Daoy (cell line): ENCODE data around the gene TGFB1. TPM values are rescaled to one million over a fixed set of nuclear protein-coding genes. Genes with fewer than 3 reads are reported as not detected.
"Not testable (repeated sequence)": the region's sequence is repeated elsewhere in the genome, so short reads cannot be mapped to it uniquely, and the experiment has no call there.

ENCODE experiments used
- DNase-seq: peaks from one replicate; pipeline ENCODE4 v3.0.0-alpha.2; 2015; ENCODE audit warnings: low read depth
- total RNA-seq: library from RNA; depleted of rRNA; stranded (reverse); fragments of >200 nt; shearing (Covaris generic); gene quantifications from 2 replicates; pipeline ENCODE4 v1.2.3, GENCODE V29; 2014

TGFB1 gene
- total RNA-seq, 1 experiment from 2014 or later: 9.1 TPM

DNA sequence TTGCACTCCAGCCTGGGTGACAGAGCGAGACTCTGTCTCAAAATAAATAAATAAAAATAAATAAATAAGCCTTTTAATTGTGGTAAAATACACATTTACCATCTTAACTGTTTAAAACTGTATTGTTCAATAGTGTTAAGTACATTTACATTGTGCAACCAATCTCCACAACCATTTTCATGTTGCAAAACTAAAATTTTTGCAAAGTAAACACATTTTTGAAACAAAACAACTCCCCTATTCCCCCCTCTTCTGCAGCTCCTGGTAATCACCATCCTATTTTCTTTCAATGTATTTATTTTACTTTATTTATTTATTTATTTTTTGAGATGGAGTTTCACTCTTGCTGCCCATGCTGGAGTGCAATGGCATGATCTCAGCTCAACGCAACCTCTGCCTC lies 16.0 kb upstream of the TGFB1 start:
- no peak for DNase-seq

DNA sequence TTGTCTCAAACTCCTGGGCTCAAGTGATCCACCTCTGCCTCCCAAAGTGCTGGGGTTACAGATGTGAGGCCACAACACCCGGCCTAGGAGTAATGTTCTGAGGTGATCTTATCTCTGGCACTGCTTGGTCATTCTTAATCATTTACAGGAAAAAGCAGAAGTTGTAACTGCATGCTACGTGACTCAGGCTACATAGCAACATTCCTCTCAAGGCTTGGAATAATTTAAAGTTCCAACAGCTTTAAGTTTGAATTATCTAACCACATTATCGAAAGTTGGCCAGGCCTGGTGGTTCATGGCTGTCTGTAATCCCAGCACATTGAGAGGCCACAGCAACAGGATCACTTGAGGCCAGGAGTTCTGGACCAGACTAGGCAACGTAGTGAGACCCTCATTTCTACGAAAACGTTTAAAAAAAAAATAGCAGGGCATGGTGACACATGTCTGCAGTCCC lies 14.2 kb upstream of the TGFB1 start:
- peak; percentile 80 for DNase-seq

DNA sequence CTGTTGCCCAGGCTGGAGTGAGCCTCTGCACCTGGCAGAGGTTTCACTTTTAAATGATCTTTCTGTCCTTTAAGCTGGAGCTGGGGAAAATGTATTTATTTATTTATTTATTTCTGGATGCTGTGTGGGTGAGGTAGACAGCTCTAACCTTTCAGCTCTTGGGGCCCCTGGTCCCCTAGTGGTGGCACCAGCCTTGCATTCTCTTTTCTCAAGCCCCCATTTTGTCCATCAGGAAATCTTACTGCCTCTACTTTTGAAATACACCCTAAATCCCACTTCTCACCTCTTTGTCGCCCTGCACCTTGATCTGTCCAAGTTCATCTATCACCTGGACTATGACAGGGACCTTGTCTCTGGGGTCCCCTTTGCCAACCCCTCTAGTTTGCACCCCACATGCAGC lies 12.4 kb upstream of the TGFB1 start:
- no peak for DNase-seq

DNA sequence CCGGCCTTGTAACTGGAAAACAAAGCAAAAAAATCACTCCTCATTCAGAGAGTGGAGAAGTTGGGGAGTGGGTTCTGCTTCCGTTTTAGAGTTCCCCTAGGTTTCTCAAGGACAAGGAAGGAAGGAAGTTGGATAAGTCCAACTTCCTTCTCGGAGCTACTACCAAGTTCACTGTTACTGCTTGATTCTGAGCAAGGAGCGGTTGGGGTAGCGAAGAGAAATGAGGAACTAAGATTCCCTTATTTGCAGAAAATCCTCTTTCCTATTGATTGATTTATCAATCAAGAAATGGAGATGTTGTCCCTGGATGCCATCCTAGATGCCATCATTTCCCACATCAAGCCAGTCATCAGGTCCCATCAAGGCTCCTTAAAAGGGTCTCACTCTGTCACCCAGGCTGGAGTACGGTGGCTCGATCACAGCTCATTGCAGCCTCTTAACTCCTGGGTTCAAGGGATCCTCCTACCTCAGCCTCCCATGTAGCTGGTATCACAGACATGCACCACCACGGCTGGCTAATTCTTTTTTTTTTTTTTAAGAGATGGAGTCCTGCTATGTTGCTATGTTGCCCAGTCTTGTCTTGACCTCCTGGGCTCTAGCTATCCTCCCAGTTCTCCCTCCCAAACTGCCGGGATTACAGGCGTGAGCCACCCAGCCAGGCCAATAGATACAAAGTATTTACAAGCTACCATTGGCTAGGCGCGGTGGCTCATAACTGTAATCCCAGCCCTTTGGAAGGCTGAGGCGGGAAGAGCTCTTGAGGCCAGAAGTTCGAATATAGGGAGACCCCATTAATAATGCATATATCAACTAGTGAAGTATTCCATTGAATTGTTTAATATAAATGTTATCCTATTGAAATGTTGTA lies 11.0 kb upstream of the TGFB1 start:
- no peak for DNase-seq

DNA sequence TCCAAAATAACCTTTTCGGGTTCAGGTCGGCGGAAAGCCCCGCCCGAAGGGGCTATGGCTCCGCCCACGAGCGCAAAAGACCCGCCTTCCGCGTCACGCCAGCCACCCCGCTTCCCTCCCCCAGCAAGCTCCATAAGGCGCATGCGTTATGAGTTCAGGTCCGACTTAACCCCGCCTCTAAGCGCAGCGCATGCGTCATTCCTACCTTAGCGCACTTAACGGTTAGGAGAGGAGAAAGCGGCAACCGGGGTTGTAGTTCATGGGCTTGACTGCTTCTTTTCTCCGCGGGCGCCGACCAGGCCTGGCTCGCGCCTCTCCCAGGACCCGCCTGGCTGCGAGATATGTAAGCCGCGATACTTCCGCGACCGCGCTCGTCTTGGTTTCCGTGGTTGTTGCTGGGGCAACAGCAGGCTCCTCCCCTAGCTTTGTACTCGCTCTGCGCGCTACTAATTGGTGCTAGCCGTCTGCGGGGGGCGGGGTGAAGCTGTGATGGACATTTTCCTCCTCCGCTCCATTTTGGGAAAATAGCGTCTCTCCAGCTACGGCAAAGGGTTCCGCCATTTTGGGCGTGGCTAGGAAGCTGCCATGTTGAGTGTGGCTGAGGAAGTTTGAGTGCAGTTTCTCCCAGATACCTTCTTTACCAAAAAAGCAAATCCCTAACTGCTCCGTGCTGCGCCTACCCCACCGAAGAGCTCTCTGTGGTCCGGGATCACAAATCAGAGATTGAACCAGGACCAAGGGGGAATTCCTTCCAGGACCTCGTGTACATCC lies 10.2 kb upstream of the TGFB1 start, which contains the start of gene B9D2:
B9D2 (minus strand) TSS at position 397 of the 771 bp plus-strand sequence. CDS start 630 bp downstream, outside the sequence.
- DNase-seq: peak; percentile 99

DNA sequence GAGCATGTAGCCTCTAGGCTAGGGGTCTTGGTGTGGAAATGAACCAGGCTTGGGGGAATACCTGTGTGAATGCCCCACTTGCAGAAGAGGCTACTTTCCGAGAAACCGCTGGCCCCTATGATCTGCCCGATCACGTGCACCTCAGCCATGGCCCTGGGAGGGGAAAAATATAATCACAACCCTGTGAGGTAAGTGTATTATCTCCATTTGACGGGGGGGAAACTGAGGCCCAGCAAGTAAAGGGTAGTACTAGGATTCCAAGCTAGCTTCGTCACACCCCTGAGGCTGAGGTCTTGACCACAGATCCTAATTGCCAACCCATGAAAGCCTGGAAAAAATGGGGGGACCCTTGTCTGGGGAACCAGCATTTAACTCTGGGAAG lies 9.6 kb upstream of the TGFB1 start:
- no peak for DNase-seq

DNA sequence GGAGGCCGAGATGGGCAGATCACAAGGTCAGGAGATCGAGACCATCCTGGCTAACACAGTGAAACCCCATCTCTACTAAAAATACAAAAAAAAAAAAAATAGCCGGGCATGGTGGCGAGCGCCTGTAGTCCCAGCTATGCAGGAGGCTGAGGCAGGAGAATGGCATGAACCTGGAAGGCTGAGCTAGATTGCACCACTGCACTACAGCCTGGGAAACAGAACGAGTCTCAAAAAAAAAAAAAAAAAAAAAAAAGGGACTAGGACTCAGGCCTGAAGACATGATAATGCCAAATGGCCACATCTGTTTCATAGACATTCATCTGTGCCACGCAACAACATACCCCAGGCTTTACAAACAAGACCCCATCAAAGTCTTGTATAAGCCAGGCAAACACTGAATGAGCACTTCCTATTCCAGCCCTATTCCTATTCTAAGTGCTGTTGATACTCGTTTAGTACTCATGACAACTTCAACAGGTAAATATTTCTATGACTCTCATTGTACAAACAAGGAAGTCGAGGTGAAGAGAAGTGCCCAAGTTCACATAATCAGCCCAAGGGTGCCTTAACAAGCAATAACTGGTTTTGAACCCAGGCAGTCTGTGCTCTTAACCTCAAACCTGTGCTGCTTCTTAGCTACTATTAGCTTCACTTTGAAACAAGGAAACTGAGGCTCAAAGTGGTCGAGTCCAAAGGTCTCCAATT lies 8.6 kb upstream of the TGFB1 start:
- no peak for DNase-seq

DNA sequence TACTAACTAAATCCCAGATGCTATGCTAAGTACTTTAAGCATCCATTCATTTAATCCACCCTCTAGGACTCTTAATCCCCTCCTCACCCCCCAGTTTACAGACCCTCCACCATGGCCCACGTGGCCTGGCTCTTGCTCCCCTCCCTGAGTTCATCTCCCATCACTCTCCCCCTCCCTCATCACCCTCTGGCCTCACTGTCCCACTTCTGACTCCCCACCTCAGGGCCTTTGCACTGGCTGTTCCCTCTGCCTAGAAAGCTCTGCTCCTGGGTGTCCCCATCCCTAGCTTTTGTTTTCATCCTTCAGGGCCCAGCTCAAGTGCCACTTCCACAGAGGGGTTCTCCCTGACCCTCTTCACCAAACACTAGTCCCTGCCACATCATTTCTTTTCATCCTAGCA lies 6.0 kb upstream of the TGFB1 start:
- no peak for DNase-seq

DNA sequence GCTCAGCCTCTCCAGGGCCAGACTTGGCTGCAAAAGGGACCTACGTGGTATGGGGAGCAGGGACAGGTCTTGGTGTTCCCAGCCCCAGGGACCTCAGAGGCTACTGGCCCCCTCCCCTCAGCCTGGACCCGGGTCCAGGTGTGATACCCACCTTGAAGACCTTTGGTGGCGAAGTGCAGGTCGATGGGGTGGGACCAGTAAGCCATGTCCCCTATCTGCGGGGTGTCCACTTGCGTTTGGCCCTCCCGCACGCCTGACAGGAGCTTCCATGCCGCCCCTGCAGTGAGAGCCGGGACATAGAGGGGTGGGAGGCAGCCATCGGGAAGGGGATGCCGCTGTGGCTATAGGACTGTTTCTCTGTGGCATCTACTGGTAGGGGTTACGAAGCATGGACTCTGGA lies 4.0 kb upstream of the TGFB1 start:
- DNase-seq: no peak

DNA sequence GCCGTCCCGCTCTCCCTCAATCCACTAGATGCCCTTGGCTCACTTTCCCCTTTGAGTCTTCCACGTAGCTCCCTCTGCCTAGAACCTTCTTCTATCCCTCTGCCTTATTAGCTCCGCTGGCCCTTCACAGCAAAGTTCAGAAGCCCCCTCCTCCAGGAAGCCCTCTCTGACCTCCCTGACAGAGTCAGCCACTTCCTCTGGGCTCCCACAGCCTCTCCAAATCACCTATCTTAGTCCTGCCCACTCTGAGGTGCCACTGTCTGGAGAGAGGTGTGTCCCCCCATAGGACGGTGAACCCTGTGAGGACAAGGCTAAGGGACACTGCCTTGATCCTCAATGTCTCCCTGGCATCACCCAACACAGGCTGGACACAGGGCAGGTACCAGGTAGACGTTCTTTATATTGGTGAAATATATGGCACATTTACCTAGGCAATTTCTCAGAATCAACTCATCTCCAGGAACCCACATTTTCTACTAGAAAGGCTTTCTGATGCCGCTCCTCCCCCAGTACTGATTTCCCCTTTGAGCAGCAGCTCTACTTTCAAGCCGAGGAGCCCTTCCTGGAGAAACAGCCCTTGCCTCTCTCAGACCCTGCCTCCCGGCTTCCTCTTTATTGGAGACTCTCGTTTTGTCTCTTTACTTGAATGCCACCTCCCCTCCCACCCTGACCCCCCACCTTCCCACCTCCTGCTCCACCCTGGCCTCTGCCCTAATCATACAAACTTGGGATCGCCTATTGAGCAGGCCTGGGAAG lies 3.4 kb upstream of the TGFB1 start:
- no peak for DNase-seq

DNA sequence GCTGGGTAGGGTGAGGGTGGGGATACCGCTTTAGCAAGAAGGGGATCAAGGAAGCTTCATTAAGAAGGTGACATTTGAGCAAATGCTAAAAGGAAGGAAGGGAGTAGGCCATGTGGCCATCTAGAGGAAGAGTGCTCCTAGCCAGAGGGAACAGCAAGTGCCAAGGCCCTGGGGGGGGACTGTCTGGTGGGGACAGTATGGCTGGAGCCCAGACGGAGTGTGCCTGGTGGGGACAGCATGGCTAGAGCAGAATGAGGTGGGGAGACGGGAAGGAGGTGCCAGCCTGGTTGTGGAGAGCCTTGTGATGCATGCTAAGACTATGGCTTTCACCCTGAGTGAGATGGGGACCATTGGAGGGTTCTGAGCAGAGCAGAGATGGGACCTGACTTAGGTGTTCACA lies 2.1 kb upstream of the TGFB1 start:
- no peak for DNase-seq

DNA sequence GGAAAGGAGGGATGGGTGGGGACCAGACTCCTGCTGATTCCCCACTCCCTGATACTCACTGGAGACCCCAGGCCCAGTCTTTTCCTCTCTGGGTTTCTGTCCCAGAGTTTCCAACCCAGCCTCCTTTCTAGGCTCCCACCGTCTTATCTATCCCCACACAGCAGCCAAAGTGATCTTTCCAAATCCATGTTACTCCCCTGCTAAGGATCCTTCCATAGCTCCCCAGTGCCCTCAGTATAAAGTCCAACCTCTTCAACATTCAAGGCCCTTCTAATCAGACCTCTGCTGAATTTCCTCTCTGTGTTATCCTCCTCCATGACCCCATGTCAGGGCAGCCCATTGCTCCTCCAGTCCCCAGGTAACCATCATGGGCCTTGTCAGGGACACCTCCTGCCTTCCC lies 1.3 kb upstream of the TGFB1 start:
- no peak for DNase-seq

DNA sequence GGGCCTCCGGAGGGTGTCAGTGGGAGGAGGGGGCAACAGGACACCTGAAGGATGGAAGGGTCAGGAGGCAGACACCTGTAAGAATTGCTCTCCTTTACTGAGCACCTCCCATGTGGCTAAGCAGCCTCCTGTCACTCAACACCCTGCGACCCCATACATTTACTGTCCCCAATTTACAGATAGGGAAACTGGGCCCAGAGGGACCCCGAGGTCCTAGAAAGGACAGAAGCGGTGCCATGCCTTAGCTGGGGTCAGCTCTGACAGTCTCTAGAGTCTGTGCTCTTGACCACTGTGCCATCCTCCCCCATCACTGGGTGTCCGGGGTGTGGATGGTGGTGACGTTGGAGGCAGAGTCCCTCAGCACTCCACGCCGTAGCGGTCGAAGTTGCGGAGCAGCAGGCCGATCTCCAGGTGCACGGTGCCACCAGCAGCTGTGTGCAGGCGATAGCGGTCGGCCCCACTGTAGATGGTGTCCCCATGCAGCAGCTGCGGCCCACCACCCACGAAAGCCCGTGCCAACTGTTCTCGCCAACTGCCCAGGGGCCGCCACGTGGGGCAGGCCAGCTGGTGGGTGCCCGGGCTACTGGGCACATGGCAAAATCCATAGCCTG lies 726 bp upstream of the TGFB1 start:
- DNase-seq: no peak

DNA sequence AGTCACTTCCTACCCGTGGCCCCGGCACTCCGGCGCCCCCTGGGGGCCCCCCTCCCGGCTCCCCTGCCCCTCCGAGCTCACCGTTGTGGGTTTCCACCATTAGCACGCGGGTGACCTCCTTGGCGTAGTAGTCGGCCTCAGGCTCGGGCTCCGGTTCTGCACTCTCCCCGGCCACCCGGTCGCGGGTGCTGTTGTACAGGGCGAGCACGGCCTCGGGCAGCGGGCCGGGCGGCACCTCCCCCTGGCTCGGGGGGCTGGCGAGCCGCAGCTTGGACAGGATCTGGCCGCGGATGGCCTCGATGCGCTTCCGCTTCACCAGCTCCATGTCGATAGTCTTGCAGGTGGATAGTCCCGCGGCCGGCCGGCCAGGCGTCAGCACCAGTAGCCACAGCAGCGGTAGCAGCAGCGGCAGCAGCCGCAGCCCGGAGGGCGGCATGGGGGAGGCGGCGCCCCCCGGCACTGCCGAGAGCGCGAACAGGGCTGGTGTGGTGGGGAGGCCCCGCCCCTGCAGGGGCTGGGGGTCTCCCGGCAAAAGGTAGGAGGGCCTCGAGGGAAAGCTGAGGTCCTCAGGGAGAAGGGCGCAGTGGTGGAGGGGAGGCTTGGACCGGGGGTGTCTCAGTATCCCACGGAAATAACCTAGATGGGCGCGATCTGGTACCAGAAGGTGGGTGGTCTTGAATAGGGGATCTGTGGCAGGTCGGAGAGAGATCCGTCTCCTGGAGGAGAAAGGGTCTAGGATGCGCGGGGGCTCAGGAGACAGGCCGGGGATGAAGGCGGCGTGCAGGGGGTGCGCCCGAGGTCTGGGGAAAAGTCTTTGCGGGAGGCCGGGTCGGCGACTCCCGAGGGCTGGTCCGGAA lies 885 bp downstream of the TGFB1 start:
- peak; percentile 73 for DNase-seq

DNA sequence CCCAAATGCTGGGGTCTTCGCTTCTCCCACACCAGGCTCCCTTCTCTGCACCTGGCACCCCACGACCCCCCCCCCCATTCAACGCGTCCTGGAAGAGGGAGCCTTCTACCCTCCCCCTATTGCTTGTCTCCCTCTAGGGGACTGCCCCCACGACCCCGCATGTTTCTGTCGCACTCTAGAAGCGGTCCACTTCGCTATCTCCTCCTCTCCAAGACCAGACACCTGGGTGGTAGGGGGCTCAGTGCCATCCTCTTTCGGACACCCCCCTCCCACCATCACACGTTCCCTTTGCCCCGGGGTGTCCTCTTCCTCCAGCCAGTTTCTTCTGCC lies 1.5 kb downstream of the TGFB1 start:
- no peak for DNase-seq

DNA sequence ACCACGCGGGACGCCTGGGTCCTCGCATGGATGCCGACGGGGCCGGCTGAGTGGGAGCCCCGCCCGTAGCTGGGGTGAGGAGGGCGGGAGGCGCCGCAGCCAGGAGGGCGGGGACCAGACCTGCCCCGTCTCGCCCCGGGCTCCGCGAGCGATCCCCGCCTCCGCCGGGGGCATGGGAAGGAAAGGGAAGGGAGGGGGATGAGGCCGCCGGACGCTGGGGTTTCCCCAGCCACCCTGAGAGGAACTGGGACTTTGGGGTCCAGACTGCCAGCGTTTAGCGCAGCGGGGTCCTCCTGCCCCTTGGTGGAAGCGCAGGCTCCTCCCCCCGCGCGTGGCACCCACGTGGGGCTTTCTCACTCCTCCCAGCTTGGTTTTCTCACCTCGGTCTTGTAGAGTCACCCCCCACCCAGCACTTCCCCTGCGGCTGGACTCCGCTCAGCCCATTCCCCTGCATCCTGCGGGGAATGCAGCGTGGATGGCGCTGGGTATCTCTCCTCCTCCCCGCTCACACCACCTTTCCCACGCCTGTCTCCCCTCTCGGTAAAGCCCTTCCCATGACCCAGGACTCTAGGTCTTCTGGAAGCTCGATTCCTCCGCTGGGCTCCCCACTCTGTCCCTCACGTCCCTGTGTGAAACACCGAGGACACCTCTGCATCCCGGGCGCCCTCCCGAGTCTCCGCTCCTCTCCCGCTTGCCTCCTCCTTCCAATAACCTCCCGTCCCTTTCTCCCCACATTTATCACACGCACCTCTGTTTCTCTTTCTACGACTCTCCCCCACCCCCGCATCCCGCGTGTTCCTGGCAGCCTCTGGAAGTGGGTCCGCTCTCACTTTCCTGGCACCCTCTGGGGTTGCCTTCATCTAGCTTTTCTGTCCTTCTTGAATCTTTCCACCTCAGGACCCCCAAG lies 2.1 kb downstream of the TGFB1 start:
- DNase-seq: peak; percentile 66

DNA sequence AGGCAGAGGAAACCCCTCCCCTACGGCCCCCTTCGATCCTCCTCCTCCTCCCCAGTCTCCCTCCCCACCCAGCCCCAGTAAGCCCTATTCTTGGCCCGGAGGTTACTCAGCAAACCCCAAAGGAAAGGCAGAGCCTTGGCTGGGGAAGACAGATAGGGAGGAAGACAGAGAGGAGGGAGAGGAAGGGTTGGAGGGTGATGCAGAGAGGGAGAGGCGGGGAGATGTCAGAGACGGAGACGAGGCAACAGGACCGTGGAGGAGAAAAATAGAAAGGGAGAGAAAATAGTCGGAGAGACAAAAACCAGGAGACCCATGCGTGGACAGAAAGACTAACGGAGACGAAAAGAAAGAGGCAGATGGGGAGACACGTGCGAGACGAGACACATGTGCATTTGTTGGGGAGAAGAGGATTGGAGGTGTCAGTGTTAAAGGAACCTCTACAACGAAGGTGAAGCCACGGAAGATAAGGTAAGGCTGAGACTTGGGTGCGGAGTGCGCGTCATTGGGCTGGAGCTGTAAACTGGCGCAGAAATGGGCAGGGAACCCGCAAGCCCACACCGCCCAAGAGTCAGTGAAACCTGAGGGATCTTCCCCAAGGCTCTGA lies 2.9 kb downstream of the TGFB1 start:
- DNase-seq: peak; percentile 28

DNA sequence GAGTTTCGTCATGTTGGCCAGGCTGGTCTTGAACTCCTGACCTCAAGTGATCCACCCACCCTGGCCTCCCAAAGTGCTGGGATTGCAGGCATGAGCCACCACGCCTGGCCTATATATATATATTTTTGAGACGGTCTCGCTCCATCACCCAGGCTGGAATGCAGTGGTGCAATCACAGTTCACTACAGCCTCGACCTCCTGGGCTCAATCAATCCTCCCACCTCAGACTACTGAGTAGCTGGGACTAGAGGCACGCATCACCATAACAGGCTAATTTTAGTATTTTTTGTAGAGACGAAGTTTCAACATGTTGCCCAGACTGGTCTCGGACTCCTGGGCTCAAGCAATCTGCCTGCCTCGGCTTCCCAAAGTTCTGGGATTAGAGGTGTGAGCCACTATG lies 6.8 kb downstream of the TGFB1 start:
- not testable (repeated sequence) for DNase-seq

DNA sequence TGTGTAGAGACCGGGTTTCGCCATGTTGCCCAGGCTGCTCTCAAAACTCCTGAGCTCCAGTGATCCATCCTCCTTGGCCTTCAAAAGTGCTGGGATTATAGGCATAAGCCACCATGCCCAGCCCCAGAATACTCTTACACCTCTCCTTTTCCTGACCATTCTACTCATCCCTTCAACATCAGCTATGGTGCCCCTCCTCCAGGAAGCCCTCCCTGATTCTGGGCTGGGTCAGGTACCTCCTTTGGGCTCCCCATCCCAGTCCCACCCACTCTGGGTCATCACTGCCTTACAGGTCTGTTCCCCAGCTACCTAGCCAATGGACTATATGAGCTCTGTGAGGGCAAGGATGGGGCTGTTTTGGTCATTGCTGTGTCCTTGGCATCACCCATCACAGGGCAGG lies 9.6 kb downstream of the TGFB1 start:
- no peak for DNase-seq
